HepG2 (cell line): Measurements from ENCODE around the gene MED9. TPM values are rescaled to one million over a fixed set of nuclear protein-coding genes. Genes with fewer than 3 reads are reported as not detected.
A peak's percentile ranks its signal among the peaks of the same experiment; 100 is the strongest.

Experiments used
- ARID2 ChIP-seq: sonication (generic); formaldehyde crosslinking; IDR thresholded peaks from 2 replicates; pipeline ENCODE4 v1.8.1; 2022; ENCODE audit warnings: mild to moderate bottlenecking, missing genetic modification reagents, borderline replicate concordance
- ASH2L ChIP-seq: fragments of 300-600, 200-600 bp; sonication (generic); IDR thresholded peaks from 2 replicates; pipeline ENCODE4 v1.7.0; 2017; ENCODE audit warnings: low read depth, mild to moderate bottlenecking, moderate library complexity, mixed read lengths, low read length; ENCODE audit not compliant: insufficient read length
- HNF4G ChIP-seq, 2 experiments: sonication (generic) in 1 of 2; formaldehyde crosslinking in 1 of 2; IDR thresholded peaks; 2 replicates each; pipeline versions ENCODE4 v1.4.0 to v1.6.1; 2011 to 2020; ENCODE audit warnings: borderline replicate concordance in 2 of 2, low read depth in 2 of 2, mild to moderate bottlenecking in 2 of 2, low read length in 1 of 2, missing genetic modification reagents in 1 of 2, moderate library complexity in 1 of 2
- HNRNPL ChIP-seq: fragments of 200-400 bp; formaldehyde crosslinking; IDR thresholded peaks from 2 replicates; pipeline ENCODE4 v1.6.1; 2017; ENCODE audit warnings: mild to moderate bottlenecking, low read depth, low read length
- JUN ChIP-seq: sonication (generic); formaldehyde crosslinking; IDR thresholded peaks from 2 replicates; pipeline ENCODE4 v1.4.0; 2020; ENCODE audit warnings: mild to moderate bottlenecking, missing genetic modification reagents
- MED13 ChIP-seq: sonication (generic); formaldehyde crosslinking; IDR thresholded peaks from 2 replicates; pipeline ENCODE4 v1.5.0; 2020; ENCODE audit warnings: missing genetic modification reagents
- MEF2D ChIP-seq: sonication (generic); formaldehyde crosslinking; IDR thresholded peaks from 2 replicates; pipeline ENCODE4 v1.5.1; 2020; ENCODE audit warnings: mild to moderate bottlenecking, missing genetic modification reagents
- NFIB ChIP-seq: sonication (generic); formaldehyde crosslinking; IDR thresholded peaks from 2 replicates; pipeline ENCODE4 v1.9.0; 2021; ENCODE audit warnings: missing genetic modification reagents, mild to moderate bottlenecking, borderline replicate concordance
- PCBP2 ChIP-seq: fragments of 200-400 bp; formaldehyde crosslinking; optimal IDR thresholded peaks from 2 replicates; pipeline ENCODE3; 2018; ENCODE audit warnings: low read length, low read depth; ENCODE audit not compliant: poor library complexity, severe bottlenecking
- POGK ChIP-seq: sonication (generic); formaldehyde crosslinking; conservative IDR thresholded peaks from 2 replicates; pipeline ENCODE4 v1.8.0; 2022; ENCODE audit warnings: mild to moderate bottlenecking, moderate library complexity, missing genetic modification reagents
- RELA ChIP-seq: sonication (generic); formaldehyde crosslinking; IDR thresholded peaks from 2 replicates; pipeline ENCODE4 v1.4.0; 2020; ENCODE audit warnings: missing genetic modification reagents
- SRSF1 ChIP-seq: fragments of 200-400 bp; formaldehyde crosslinking; optimal IDR thresholded peaks from 2 replicates; pipeline ENCODE3; 2017; ENCODE audit warnings: mild to moderate bottlenecking, low read depth, low read length, moderate library complexity
- THYN1 ChIP-seq: sonication (generic); formaldehyde crosslinking; IDR thresholded peaks from 2 replicates; pipeline ENCODE4 v1.8.1; 2023; ENCODE audit warnings: low read depth, mild to moderate bottlenecking, moderate library complexity, missing genetic modification reagents, borderline replicate concordance
- U2AF2 ChIP-seq: fragments of 200-400 bp; formaldehyde crosslinking; IDR thresholded peaks from 2 replicates; pipeline ENCODE4 v1.6.1; 2017; ENCODE audit warnings: low read depth, mild to moderate bottlenecking, low read length
- ZC3H4 ChIP-seq: sonication (generic); formaldehyde crosslinking; IDR thresholded peaks from 2 replicates; pipeline ENCODE4 v1.4.0; 2020; ENCODE audit warnings: missing genetic modification reagents, borderline replicate concordance
- ZNF12 ChIP-seq: sonication (generic); formaldehyde crosslinking; IDR thresholded peaks from 2 replicates; pipeline ENCODE4 v1.5.0; 2020; ENCODE audit warnings: missing genetic modification reagents
- ZNF18 ChIP-seq: sonication (generic); formaldehyde crosslinking; IDR thresholded peaks from 2 replicates; pipeline ENCODE4 v1.8.0; 2022; ENCODE audit warnings: mild to moderate bottlenecking, missing genetic modification reagents; ENCODE audit not compliant: insufficient replicate concordance
- ZNF333 ChIP-seq: sonication (generic); formaldehyde crosslinking; IDR thresholded peaks from 2 replicates; pipeline ENCODE4 v1.4.0; 2020; ENCODE audit warnings: mild to moderate bottlenecking, missing genetic modification reagents, borderline replicate concordance
- ZNF484 ChIP-seq: sonication (generic); formaldehyde crosslinking; IDR thresholded peaks from 2 replicates; pipeline ENCODE4 v1.5.1; 2020; ENCODE audit warnings: mild to moderate bottlenecking, low read depth, missing genetic modification reagents, borderline replicate concordance
- ZNF543 ChIP-seq: sonication (generic); formaldehyde crosslinking; IDR thresholded peaks from 2 replicates; pipeline ENCODE4 v1.4.0; 2020; ENCODE audit warnings: mild to moderate bottlenecking, missing genetic modification reagents
- ZNF580 ChIP-seq: IDR thresholded peaks from 2 replicates; pipeline ENCODE4 v1.6.1; 2016; ENCODE audit warnings: low read depth, borderline replicate concordance
- ZNF7 ChIP-seq: IDR thresholded peaks from 2 replicates; pipeline ENCODE4 v1.6.1; 2016; ENCODE audit warnings: missing biosample characterization, missing genetic modification reagents
- ZNF770 ChIP-seq: sonication (generic); formaldehyde crosslinking; IDR thresholded peaks from 2 replicates; pipeline ENCODE4 v1.5.0; 2020; ENCODE audit warnings: mild to moderate bottlenecking, missing genetic modification reagents
- polyA plus RNA-seq, 8 experiments: library from polyadenylated mRNA; depleted of rRNA in 3 of 8; stranded (reverse) in 7 of 8; unstranded in 1 of 8; fragments of >200 nt; fragmentation: Illumina TruSeq in 4 of 8; extraction: Trizol in 4 of 8; gene quantifications; 2 replicates each; pipeline versions ENCODE4 v1.2.1 to v1.2.3, GENCODE V29; 2011 to 2016; ENCODE audit warnings: low read depth in 4 of 8, missing spikeins in 1 of 8, mixed read lengths in 1 of 8; ENCODE audit not compliant: insufficient read depth in 1 of 8
- total RNA-seq, 5 experiments: library from RNA; depleted of rRNA; stranded (reverse); fragments of >200 nt; fragmentation: Illumina TruSeq; extraction: Trizol; gene quantifications; 2 replicates each; pipeline ENCODE4 v1.2.3, GENCODE V29; 2016; ENCODE audit warnings: low read depth in 1 of 5

MED9 gene
- total and polyA plus RNA-seq, 2 of the 13 experiments (the other 11 are each of a cell fraction or from before 2014, with no cell fraction given) = 11.9 to 15.1 TPM

GRCh38 chr17:17462048-17462824, 14.6 kb upstream of the MED9 start (continued):
- TF ChIP-seq U2AF2 = no peak
- 0 out of 2 replicates have a peak, but pooled peaks have one; percentile 26 for TF ChIP-seq POGK
- TF ChIP-seq JUN (CRISPR knock-in tag) = no peak
- peak; percentile 86 for TF ChIP-seq HNF4G (IDR thresholded peaks at IDR 0.05; ENCODE audit: borderline replicate concordance, low read depth, low read length)
- TF ChIP-seq HNF4G (CRISPR knock-in tag; IDR thresholded peaks at IDR 0.05; ENCODE audit: borderline replicate concordance, low read depth) = peak; percentile 81; the same call in 1 of the 2 replicates
- no peak for TF ChIP-seq THYN1
- peak; percentile 80 for TF ChIP-seq ZNF18 (CRISPR knock-in tag)
- no peak for TF ChIP-seq ZNF484 (CRISPR knock-in tag)
- TF ChIP-seq ZNF12 (CRISPR knock-in tag) = no peak
- TF ChIP-seq RELA (CRISPR knock-in tag) = no peak
- TF ChIP-seq MED13 (CRISPR knock-in tag) = no peak
- no peak for TF ChIP-seq ASH2L
- TF ChIP-seq MEF2D = peak; percentile 88
- TF ChIP-seq ZNF543 (CRISPR knock-in tag) = no peak
- TF ChIP-seq ZNF770 (CRISPR knock-in tag) = no peak
- no peak for TF ChIP-seq SRSF1
- TF ChIP-seq HNRNPL = no peak
- TF ChIP-seq ZNF7 (CRISPR knock-in tag) = no peak
- 0 out of 2 replicates have a peak, but pooled peaks have one; percentile 79 for TF ChIP-seq ZNF333 (CRISPR knock-in tag)
- TF ChIP-seq NFIB (CRISPR knock-in tag) = no peak
- no peak for TF ChIP-seq PCBP2
- 0 out of 2 replicates have a peak, but pooled peaks have one; percentile 46 for TF ChIP-seq ZNF580 (CRISPR knock-in tag)
- TF ChIP-seq ZC3H4 = no peak
- no peak for TF ChIP-seq ARID2 (CRISPR knock-in tag)
